ENCODE results near the gene DNAJC7. TPM values are rescaled to one million over a fixed set of nuclear protein-coding genes. Genes with fewer than 3 reads are reported as not detected.

Gene DNAJC7
- total RNA-seq, 1 donor from 2014 or later, result 92.5 TPM

DNA sequence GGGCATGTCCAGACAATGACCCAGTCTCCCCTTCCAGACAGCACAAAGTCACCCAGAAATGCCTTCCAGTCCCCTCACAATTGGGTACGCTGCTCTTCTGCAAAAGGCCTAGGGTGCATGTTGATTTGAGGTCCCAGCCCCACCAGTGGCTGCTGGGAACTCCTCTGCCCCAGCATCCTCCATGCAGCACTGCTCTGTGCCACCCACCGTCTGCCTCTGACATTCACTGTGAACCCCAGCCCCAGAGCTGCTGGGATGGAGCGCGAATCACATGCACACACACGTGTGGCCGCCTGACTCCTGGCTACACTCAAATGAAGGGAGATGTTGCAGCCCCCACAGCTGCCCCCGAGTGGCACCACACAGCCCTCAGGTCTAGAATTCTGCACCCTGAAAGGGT lies 34.4 kb upstream of the DNAJC7 start:
- Mint-ChIP-seq H3K36me3 (no peaks in the 10 kb centered on the region), H3K4me1 (peaks cover 49% of the 10 kb centered on the region), H3K27ac (peak overlapping the region; percentile 69), H3K4me3 (peak overlapping the region; percentile 75), H3K9me3 (no peaks in the 10 kb centered on the region), H3K27me3 (ENCODE audit: insufficient read depth, low read depth) (peaks cover 25% of the 10 kb centered on the region)
- Histone ChIP-seq H3K9ac (no peak overlapping the region), H3K9me3 (ENCODE audit: low read depth) (no peaks in the 10 kb centered on the region), H3K79me2 (ENCODE audit: low read depth) (no peaks in the 10 kb centered on the region), H3K4me2 (no peak overlapping the region), H3F3A (ENCODE audit: low read depth) (peaks cover 31% of the 10 kb centered on the region), H2AFZ (replicated peaks) (no peak overlapping the region), H3K4me3 (no peak overlapping the region), H3K27ac (no peak overlapping the region), H3K4me1 (peaks cover 30% of the 10 kb centered on the region), H4K20me1 (ENCODE audit: low read depth) (no peaks in the 10 kb centered on the region), H3K36me3 (no peaks in the 10 kb centered on the region), H3K27me3 (peaks cover 25% of the 10 kb centered on the region)
- DNase-seq (ENCODE audit: low spot score), result no peak
- TF ChIP-seq, protein P1, sequence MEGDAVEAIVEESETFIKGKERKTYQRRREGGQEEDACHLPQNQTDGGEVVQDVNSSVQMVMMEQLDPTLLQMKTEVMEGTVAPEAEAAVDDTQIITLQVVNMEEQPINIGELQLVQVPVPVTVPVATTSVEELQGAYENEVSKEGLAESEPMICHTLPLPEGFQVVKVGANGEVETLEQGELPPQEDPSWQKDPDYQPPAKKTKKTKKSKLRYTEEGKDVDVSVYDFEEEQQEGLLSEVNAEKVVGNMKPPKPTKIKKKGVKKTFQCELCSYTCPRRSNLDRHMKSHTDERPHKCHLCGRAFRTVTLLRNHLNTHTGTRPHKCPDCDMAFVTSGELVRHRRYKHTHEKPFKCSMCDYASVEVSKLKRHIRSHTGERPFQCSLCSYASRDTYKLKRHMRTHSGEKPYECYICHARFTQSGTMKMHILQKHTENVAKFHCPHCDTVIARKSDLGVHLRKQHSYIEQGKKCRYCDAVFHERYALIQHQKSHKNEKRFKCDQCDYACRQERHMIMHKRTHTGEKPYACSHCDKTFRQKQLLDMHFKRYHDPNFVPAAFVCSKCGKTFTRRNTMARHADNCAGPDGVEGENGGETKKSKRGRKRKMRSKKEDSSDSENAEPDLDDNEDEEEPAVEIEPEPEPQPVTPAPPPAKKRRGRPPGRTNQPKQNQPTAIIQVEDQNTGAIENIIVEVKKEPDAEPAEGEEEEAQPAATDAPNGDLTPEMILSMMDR (IDR thresholded peaks at IDR 0.05), result no peak
- TF ChIP-seq EZH2 (IDR thresholded peaks at IDR 0.05) (no peak), EZH2phosphoT487 (IDR thresholded peaks at IDR 0.05) (no peak)

DNA sequence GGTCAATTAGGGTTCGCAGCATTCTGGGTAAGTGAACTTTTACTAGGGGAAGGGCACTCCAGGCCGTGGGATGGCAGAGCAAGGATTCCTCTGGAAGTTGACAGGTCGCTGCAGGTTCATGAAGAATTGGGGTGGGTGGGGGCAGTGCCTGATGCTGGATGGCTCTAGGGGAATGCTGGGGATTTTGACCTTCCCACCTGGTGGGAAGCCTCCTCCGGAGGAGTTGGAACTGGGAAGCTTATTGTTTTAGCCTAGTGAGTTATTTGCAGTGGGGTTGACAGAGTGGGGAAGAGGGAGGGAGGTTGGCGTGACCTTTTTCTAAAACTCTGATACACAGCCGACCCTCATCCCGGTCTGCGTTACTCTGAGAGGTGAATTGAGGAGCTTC lies 33.8 kb upstream of the DNAJC7 start:
- H3K36me3 Mint-ChIP-seq, result no peaks in the 10 kb centered on the region
- H3K27me3 ChIP-seq, result peaks cover 25% of the 10 kb centered on the region
- peak overlapping the region; percentile 82 for H3K4me3 ChIP-seq
- peaks cover 30% of the 10 kb centered on the region for H3K4me1 ChIP-seq
- peaks cover 43% of the 10 kb centered on the region for H3K4me1 Mint-ChIP-seq
- no peak overlapping the region for H3K9ac ChIP-seq
- H3K4me3 Mint-ChIP-seq, result peak overlapping the region; percentile 91
- H3K27me3 Mint-ChIP-seq (ENCODE audit: insufficient read depth, low read depth), result peaks cover 25% of the 10 kb centered on the region
- peaks cover 30% of the 10 kb centered on the region for H3F3A ChIP-seq (ENCODE audit: low read depth)
- no peaks in the 10 kb centered on the region for H3K9me3 ChIP-seq (ENCODE audit: low read depth)
- peak overlapping the region; percentile 97 for H3K4me2 ChIP-seq
- H3K27ac Mint-ChIP-seq, result peak overlapping the region; percentile 36
- H2AFZ ChIP-seq (replicated peaks), result no peak overlapping the region
- H4K20me1 ChIP-seq (ENCODE audit: low read depth), result no peaks in the 10 kb centered on the region
- no peak for DNase-seq (ENCODE audit: low spot score)
- no peaks in the 10 kb centered on the region for H3K79me2 ChIP-seq (ENCODE audit: low read depth)
- no peaks in the 10 kb centered on the region for H3K36me3 ChIP-seq
- H3K9me3 Mint-ChIP-seq, result no peaks in the 10 kb centered on the region
- no peak overlapping the region for H3K27ac ChIP-seq
- TF ChIP-seq EZH2 (IDR thresholded peaks at IDR 0.05), result no peak
- TF ChIP-seq EZH2phosphoT487 (IDR thresholded peaks at IDR 0.05), result no peak
- TF ChIP-seq, protein P1 (IDR thresholded peaks at IDR 0.05), result no peak

DNA sequence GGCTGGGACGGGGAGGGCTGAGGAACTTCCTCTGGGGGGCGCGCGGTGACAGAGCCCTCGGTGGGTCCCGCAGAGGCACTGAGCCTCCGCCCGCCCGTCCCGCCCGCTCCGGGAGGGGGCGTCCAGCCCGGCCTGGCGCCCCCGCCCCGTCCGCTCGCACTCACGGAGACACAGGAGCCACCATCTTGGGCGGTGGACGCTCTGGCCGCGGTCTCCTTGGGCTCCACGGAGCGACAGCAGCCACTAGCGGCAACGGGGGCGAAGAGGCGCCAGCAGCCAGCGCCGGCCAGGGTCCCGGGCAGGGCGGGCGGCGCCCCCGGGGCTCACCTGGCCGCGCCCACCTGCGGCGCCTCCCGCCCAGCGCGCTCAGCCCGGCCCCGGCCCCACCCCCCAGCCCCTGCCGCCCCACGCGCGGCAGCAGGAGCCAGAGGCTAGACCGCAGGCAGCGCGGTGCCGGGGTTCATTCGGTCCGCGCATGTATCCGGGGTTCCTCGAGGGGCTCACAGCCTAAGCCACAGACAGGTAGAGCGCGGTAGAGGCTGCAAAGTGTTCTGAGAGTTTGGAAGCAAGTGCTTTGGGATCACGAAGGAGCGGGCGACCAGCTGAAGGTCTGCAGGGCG lies 33.3 kb upstream of the DNAJC7 start, which contains the start of gene C17orf113:
TSS of gene C17orf113 (minus strand) at position 209 of the 620 bp plus-strand sequence. CDS start 7,225 bp downstream, outside the sequence.
- Histone ChIP-seq H3K79me2 (ENCODE audit: low read depth) (no peaks in the 10 kb centered on the region), H4K20me1 (ENCODE audit: low read depth) (no peaks in the 10 kb centered on the region), H3K27ac (no peak within 1 kb of the TSS), H3K9ac (peak within 1 kb of the TSS; percentile 39), H3K4me1 (peaks cover 30% of the 10 kb centered on the region), H3K4me2 (peak within 1 kb of the TSS; percentile 97), H3K4me3 (peak within 1 kb of the TSS; percentile 82), H2AFZ (replicated peaks) (peak within 1 kb of the TSS; percentile 98), H3F3A (ENCODE audit: low read depth) (peaks cover 30% of the 10 kb centered on the region), H3K9me3 (ENCODE audit: low read depth) (no peaks in the 10 kb centered on the region), H3K27me3 (peaks cover 25% of the 10 kb centered on the region), H3K36me3 (no peaks in the 10 kb centered on the region)
- H3K36me3 Mint-ChIP-seq, result no peaks in the 10 kb centered on the region
- peak; percentile 88 for DNase-seq (ENCODE audit: low spot score)
- peaks cover 38% of the 10 kb centered on the region for H3K4me1 Mint-ChIP-seq
- H3K4me3 Mint-ChIP-seq, result peak within 1 kb of the TSS; percentile 95
- no peaks in the 10 kb centered on the region for H3K9me3 Mint-ChIP-seq
- peak within 1 kb of the TSS; percentile 82 for H3K27ac Mint-ChIP-seq
- TF ChIP-seq EZH2 (IDR thresholded peaks at IDR 0.05), result no peak
- TF ChIP-seq, protein P1 (IDR thresholded peaks at IDR 0.05), result peak; percentile 48
- peaks cover 22% of the 10 kb centered on the region for H3K27me3 Mint-ChIP-seq (ENCODE audit: insufficient read depth, low read depth)

Data from neural progenitor cell (in vitro differentiated cells).